Left hindlimb (tissue), 1 donor: ENCODE measurements around the gene HTR1D.
"Not testable (repeated sequence)": the region's sequence is repeated elsewhere in the genome, so short reads cannot be mapped to it uniquely, and the experiment has no call there.

Source experiments
- DNase-seq: peaks from one replicate; pipeline ENCODE4 v3.0.0-alpha.2; 2018

The HTR1D gene

DNA sequence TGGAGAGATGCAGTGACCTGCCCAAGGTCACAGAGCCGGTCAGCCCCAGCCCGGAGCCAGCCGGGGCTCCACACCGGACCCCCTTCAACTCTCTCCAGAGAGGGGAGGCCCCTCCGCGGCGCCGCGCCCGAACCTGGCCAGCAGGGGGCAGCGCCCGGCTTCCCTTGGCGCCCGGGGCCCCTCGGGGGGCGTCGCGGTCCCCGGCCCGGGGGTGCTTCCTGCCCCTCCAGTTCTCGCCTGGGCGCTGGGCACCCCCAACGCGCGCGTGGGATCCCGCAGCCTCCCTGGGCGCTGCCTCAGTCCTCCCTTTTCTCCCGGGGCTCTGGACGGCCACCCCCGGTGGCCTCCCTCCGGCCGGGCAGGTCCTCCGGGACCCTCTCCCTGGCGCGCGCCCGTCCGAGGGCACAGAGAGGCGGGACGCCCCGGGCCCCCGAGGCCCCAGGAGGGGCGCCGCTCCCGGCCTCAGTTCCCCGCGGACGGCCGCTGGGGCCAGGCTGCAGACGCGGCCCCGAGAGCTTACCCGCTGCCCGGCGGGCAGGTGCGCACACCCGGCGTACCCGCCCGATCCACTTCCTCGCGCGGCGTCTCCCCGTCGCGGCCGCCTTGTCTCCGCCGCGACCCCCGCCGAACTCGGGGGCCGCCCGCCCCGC, 406 bp downstream of the HTR1D start:
- DNase-seq, result no peak

DNA sequence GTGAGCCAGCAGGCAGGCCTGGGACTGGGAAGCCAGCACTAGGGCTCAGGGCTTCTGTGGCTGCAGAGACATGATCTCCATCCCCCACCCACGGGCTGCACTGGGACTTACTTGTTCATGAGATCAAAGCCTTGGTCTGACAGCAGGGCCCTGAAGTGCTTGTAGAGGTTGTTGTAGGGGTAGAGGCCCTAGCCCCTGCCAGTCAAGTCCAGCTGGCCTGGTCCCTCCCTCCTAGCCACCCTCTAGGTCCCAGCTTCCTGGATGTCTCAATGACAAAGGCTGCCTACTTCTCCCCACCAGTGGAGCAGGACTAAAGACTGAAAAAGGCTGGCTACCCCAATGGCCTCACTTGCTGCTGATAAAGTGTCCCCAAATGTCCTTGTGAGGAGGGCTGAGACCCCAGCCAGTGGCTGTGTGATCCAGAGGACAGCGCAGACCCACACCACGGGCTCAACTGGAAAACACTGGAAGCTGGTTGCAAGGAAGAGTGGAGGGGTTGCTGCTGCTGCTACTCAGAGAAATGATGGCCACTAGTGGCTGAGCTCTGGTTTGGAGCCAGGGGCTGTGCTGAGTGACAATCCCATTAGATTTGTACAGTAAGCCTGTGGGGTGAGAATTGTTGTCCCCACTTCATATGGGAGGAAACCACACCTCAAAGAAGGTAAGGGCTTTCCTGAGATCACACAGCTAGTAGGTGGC, 1.4 kb downstream of the HTR1D start:
- DNase-seq, result no peak

DNA sequence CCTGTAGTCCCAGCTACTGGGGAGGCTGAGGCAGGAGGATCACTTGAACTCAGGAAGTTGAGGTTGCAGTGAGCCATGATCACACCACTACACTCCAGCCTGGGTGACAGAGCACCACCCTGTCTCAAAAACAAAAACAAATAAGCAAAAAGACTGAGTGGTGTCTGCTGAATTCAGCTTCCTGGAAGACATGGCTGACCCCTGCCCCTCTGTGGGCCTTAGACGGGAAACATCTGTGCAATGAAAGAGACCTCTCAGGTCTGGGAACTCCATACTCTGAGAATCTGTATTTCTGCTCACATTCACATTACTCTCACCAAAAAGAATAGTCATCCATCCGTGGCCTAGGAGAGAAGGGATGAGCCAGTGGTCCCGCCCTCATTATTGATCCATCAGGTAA, 2.0 kb downstream of the HTR1D start:
- no peak for DNase-seq

DNA sequence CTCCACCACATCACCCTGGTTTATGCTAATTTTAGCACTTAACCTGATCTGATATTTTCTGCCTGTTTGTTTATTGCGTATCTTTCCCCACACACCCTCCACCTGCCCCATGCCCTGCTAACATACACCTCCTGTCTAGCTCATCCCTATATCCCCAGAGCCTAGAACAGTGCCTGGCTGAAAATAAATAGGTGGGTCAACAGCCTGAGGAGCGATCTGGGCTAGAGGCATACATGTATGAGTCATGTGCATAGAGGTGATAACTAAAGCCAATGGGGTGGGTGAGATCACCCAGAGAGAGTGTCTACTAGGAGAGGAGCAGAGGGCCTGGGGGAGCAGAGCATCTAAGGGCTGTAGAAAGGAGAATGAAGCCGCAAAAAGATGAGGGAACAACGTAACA, 2.7 kb downstream of the HTR1D start:
- no peak for DNase-seq

DNA sequence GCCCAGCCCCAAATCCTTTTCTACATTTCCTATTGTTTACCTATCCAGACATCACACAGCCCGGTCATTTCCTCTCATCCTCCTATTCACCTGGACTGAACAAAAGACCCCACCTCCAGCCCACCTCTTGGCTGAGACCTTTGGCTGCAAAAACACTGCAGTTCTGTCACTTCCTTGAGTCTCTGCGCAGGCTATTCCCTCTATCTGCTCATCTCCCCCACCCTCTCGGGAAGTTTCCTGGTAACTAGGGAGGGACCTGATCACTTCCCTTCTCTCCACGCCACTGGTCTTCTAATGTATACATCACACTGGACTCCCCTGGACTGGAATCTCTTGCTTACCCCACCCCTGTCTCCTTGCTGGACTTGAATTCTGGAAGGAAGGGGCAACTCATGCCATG, 5.3 kb downstream of the HTR1D start:
- no peak for DNase-seq

DNA sequence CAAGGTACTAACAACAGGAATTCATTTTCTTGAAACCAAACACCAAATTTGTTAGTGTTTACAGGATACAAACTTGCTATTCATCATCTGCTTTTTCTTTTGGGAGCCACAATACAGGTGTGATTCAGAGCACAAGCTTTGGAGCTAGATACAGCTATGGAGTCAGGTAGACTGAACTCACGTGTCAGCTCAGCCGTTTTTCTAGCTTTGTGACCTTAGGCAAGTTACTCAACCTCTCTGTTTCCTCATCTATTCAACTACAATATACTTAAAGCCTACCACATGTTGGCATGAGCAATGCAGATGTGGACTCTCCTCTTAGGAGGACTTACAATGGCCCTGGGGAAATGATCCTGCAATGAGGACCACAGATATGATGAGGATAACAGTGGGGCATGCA, 6.3 kb downstream of the HTR1D start:
- DNase-seq, result no peak

DNA sequence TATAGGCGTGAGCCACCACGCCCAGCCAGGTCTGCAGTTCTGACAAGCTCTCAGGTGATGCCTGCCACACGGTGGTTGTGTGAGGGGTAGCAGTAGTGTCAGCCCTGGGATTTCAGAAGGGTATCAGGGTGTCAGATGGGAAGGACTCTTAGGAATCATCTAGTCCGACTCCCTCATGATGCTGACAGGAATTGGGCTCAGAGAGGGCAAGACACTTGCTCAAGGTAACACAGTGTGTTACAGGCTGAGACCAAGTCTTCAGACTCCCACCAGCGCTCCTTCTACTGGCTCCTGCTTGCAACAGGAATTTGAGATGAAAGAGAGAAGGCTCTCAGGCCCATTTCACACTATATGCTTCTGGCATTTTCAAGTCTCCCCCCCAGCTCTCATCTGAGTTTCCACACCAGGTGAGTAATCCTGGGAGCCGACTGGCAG, 6.9 kb downstream of the HTR1D start:
- DNase-seq, result no peak

DNA sequence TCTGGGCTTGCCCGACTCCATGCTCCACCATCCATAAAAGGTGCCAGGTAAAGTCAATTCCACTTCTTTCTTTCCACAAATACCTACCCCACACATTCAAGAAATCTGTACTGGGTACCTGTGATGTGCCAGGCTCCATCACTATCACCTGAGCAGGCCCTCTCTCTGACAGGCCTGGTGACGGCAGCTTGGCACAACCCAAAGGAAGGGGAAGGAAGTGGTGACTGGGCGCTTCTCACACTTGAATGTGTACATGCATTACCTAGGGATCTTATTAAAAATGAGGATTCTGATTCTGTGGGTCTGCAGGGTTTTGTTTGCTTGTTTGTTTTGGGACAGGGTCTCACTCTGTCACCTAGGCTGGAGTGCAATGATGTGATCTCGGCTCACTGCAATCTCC, 7.5 kb downstream of the HTR1D start:
- DNase-seq, result no peak

DNA sequence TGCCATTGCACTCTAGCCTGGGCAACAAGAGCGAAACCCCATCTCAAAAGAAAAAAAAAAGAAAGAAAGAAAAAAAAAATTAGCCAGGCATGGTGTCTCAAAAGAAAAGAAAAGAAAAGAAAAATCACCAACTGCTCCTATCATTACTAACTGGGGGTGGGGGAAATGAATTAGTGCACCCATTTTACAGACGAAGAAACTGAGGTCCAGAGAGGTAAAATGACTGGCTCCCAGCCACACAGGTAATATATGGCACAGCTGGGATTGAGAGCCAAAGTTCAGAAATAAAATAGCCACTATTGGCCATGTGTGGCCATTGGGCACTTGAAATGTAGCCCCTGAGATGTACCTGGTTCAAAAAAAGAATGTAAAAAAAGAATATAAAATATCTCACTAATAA, 8.8 kb downstream of the HTR1D start:
- DNase-seq, result no peak

DNA sequence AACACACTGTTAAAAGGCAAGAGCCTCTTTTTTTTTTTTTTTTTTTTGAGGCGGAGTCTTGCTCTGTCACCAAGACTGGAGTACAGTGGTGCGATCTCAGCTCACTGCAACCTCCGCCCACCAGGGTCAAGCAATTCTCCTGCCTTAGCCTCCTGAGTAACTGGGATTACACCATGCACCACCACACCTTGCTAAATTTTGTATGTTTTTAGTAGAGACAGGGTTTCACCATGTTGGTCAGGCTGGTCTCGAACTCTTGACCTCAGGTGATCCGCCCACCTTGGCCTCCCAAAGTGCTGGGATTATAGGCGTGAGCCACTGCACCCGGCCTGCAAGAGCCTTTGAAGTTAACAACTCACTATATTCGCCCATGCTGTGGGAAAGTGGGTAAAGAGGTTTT, 9.6 kb downstream of the HTR1D start:
- not testable (repeated sequence) for DNase-seq

DNA sequence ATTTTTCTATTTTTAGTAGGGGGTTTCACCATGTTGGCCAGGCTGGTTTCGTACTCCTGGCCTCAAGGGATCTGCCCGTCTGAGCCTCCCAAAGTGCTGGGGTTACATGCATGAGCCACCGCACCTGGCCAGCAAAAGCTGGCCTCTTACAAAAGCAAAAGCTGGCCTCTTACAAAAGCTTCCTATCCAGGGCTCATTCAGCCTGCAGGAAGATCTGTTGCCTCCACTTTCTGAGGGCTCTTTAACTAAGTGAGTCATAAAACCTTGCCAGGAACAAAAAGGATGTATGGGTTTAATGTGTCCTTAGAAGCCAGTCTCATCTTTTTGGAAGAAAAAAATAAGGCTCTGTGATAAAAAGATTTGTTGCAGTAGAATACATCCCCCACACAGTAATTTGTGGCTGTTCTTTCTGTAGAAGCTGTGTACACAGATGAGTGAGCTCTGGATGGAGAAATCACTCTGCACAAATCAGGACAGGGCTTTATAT, 15.0 kb downstream of the HTR1D start:
- no peak for DNase-seq

DNA sequence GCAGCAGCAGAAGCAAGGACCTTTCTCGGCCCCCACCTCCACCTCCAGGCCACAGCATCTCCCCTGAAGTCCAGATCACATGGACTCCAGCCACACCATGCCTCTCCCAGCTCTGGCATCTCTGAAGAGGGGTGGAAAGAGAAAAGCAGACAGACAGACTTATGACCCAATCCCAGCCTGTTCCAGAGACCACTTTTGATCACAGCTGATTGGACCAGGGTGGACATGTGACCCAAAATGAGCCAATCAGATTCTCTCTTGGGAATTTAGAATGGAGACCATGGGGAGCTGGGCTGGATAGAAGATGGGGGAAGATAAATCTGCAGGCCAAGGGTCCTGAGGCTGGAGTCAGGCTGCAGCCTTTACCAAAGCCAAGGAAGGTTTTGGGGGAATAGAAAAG, 16.4 kb downstream of the HTR1D start:
- DNase-seq, result no peak

DNA sequence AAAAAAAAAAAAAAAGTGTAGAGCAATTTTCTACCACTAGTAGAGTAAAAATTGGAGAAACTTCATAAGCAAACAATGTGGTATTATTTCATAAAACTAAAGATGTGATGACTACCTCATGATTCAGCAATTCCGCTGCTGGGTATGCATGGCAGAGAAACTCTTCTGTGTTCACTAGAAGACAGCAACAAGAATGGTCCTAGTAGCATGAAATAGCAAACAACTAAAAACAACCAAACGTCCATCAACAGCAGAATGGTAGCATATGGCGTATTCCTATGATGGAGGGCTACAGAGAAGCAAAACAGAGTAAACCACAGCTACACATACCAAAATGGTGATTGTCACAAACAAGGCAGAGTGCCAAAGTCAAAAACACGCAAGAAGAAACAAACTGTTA, 18.9 kb downstream of the HTR1D start:
- DNase-seq, result no peak

DNA sequence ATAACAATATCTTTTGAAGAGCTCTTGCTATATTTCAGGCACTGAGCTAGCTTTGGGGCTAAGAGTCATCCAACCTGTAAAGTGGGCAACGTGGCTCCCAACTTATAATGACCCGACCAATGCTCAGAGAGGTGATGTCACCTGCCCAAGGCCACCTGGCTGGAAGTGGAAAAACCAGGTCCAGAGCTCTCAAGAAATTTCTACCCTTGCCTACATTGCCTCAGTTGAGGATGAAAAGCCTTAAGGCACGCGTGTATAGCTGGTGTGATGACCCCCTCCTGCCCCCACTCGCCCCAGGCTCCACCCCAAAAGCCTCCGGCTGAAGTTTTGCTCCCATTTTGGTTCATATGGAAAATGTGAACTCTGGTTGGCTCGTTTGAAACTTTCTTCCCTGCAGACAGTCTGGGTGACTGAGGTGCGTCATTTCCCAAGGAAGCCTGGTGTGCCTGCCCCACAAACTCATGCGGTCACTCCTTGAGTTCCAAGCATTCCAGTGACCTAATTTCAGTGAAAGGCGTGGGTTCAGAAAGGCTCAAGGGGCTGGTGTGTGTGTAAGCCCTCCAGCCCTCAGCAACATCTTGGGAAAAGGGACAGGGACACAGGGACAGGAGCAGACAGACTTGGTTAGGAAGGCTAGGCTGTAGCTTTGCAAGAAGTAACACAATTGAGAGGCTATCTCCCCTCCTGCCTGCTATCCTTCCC, 20.5 kb downstream of the HTR1D start:
- DNase-seq, result no peak

DNA sequence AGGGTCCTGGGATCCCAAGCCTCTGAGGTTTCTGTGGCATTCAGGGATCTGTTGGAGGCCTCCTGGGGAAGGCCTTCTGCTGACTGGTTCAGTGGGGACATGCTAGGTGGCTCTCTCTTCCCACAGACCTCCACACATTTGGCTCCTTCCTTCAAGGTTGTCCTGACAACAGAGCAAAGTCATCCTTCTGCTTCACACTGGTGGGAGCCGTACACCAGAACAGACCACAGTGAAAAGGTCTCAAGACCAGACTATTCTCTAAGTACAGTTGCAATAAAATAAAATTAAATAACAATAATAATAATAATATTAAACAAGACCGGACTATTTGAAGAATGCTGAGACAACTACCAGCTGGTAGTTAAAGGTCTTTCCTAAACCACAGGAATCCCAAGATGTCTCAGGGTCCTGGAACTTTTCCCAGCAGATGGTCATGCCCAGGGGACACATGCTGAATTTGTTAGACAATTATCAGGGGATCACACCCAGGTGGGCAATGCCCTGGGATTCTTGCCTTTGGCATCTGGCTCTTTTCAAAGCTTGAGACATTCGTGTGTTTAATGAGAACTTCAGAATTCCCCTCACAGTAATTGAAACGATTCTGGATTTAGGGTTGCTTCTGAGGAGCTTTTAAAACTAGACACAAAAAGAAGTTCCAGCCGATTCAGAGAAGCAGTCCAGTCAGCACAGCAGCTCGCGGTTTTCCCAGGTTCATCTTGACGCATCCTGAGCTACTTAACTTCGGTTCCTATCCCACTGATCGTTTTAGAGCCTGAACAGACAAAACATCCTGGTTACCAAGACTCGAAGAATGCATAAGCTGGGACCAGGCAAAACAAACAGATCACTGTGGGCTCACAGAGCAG, 22.9 kb downstream of the HTR1D start:
- DNase-seq, result no peak

DNA sequence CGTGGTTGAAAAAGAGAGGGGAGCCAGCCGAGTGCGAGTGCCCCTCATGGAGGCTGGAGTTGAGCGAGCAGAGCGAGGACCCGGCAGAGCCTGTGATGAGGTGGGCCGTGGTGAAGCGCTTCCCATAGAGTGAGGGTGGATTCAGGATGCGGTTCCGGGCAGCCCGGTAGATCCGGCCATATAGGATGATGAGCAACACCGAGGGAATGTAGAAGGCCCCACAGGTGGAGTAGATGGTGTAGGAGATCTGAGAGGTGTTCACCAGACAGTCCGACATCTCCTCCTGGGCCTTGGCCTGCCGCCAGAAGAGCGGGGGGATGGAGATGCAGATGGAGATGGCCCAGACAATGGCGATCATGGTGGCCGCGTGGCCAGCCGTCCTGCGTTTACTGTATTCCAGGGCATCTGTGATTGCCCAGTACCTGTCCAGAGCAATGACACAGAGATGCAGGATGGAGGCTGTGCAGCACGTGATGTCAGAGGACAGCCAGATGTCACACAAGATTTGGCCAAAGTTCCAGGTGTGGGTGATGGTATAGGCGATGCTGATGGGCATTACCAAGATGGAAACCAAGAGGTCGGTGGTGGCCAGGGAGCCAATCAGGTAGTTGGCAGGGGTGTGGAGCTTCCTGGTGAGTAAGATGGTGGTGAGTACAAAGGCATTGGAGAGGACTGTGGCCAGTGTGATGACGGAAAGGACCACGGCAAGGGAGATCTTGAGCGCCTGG, 23.7 kb downstream of the HTR1D start:
- no peak for DNase-seq

DNA sequence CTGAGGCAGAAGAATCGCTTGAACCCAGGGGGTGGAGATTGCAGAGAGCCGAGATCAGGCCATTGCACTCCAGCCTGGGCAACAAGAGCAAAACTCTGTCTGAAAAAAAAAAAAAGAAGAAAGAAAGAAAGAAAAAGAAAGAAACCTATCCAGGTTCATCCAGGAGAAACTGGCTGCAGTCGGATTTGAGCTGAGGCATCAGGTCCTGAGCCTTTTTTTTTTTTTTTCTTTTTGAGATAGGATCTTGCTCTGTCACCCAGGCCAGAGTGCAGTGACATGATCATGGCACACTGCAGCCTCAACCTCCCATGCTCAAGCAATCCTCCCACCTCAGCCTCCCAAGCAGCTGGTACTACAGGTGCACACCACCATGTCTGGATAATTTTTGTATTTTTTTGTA, 26.1 kb downstream of the HTR1D start:
- DNase-seq, result no peak

DNA sequence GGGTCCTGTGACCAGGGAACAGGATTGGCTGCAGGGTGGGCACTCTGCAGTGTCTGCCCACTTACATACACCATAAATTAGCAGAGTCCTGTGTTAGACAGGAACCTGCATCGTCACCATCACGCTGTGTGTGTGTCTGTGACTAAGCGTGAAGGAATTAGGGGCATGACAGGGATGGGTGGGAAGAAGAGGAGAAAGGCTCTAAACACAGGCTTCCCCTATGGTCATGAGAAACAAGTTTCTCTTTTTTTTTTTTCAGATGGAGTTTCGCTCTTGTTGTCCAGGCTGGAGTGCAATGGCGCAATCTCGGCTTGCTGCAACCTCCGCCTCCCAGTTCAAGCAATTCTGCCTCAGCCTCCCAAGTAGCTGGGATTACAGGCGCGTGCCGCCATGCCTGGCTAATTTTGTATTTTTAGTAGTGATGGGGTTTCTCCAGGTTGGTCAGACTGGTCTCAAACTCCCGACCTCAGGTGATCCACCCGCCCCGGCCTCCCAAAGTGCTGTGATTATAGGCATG, 28.3 kb downstream of the HTR1D start:
- not testable (repeated sequence) for DNase-seq

DNA sequence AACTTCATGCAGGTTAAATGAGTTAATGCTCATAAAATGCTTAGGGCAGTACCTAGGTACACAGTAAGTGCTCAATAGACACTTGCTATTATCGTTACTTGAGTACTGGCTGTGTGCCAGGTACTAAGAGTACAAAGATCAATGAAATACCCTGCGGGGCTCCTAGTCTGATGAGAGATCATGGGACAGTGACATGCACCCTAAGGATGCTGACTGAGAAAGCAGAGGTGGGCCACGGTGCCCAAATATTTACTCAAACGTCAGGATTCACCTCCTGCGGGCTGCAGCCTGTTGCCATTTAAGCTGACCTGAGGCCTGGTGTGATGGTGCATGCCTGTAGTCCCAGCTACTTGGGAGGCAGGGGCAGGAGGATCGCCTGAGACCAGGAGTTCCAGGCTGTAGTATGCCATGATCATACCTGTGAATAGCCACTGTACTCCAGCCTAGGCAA, 28.8 kb downstream of the HTR1D start:
- DNase-seq, result no peak

DNA sequence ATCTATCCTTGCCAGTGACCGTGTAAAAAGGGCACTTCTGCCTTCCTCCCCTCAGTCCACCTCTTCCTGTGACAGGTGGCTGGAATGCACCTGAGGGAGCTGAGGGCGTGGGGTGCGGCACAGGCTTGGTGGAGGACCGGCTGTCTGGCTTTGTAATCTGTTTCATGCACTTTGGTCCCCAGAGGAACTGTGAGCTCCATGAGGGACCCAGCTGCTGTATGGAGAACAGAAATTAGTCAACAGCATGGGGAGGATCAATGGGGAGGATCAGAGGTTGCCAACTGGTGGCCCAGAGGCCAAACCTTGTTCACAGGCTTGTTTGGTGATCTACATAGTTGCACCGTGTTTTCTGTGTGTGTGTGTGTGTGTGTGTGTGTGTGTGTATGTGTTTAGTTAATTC, 29.7 kb downstream of the HTR1D start:
- DNase-seq, result no peak

DNA sequence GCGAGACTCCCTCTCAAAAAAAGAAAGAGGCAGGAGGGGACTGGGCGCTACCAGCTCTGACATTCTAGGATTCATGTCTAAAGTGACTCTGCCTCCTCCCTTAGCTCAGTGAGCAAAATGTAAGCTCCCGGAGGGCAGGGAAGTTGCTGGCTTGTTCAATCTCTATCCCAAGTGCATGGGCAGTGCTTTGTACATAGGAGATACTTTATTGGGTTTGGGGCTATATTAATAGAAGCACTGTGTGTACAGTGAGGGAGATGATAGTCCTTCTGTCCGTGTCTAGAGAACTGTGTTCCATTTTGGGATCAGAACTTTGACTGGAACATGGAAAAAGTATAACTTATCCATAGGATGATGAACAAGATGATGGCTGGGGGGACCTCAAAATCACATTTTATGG, 31.9 kb downstream of the HTR1D start:
- DNase-seq, result no peak
